ENCODE measurements around the gene KAT6B.

- TF ChIP-seq CTCF (IDR thresholded peaks at IDR 0.05) (no peak), POLR2A (IDR thresholded peaks at IDR 0.05) (no peak)
Observed at GRCh38 chr10:74799721-74800221, 26.6 kb upstream of the KAT6B start.
